HepG2 (cell line): ENCODE measurements around the gene TAS1R1. TPM values are rescaled to one million over a fixed set of nuclear protein-coding genes. Genes with fewer than 3 reads are reported as not detected.

Experiments used
- ARID2 ChIP-seq: sonication (generic); formaldehyde crosslinking; IDR thresholded peaks from 2 replicates; pipeline ENCODE4 v1.8.1; 2022; ENCODE audit warnings: mild to moderate bottlenecking, missing genetic modification reagents, borderline replicate concordance
- BRD4 ChIP-seq: sonication (generic); formaldehyde crosslinking; IDR thresholded peaks from 2 replicates; pipeline ENCODE4 v1.4.0; 2020; ENCODE audit warnings: missing genetic modification reagents
- CEBPZ ChIP-seq: IDR thresholded peaks from 2 replicates; pipeline ENCODE4 v1.6.1; 2012; ENCODE audit warnings: low read length, improper control_type of control experiment
- HNF4A ChIP-seq: sonication (generic); formaldehyde crosslinking; IDR thresholded peaks from 2 replicates; pipeline ENCODE4 v1.4.0; 2020; ENCODE audit warnings: missing genetic modification reagents
- HNRNPLL ChIP-seq: fragments of 200-400 bp; formaldehyde crosslinking; IDR thresholded peaks from 2 replicates; pipeline ENCODE4 v1.6.1; 2017; ENCODE audit warnings: mild to moderate bottlenecking, low read depth, low read length; ENCODE audit not compliant: poor library complexity, severe bottlenecking
- ISX ChIP-seq: sonication (generic); formaldehyde crosslinking; conservative IDR thresholded peaks from 2 replicates; pipeline ENCODE4 v1.5.0; 2020; ENCODE audit warnings: missing genetic modification reagents
- MLLT10 ChIP-seq: sonication (generic); formaldehyde crosslinking; IDR thresholded peaks from 2 replicates; pipeline ENCODE4 v1.4.0; 2020; ENCODE audit warnings: missing genetic modification reagents
- MYC ChIP-seq: sonication (generic); formaldehyde crosslinking; IDR thresholded peaks from 2 replicates; pipeline ENCODE4 v1.9.0; 2021; ENCODE audit warnings: missing genetic modification reagents, borderline replicate concordance
- RAD21 ChIP-seq: fragments of 450-650 bp; formaldehyde crosslinking; IDR thresholded peaks from 2 replicates; pipeline ENCODE4 v1.5.0; 2020; ENCODE audit warnings: mild to moderate bottlenecking
- SP4 ChIP-seq: sonication (generic); formaldehyde crosslinking; IDR thresholded peaks from 2 replicates; pipeline ENCODE4 v1.8.1; 2023; ENCODE audit warnings: mild to moderate bottlenecking, missing genetic modification reagents
- THAP8 ChIP-seq: sonication (generic); formaldehyde crosslinking; IDR thresholded peaks from 2 replicates; pipeline ENCODE4 v1.5.1; 2020; ENCODE audit warnings: missing genetic modification reagents, mild to moderate bottlenecking, borderline replicate concordance
- ZBTB34 ChIP-seq: sonication (generic); formaldehyde crosslinking; IDR thresholded peaks from 2 replicates; pipeline ENCODE4 v1.8.0; 2022; ENCODE audit warnings: mild to moderate bottlenecking, missing genetic modification reagents
- ZC3H13 ChIP-seq: sonication (generic); formaldehyde crosslinking; IDR thresholded peaks from 2 replicates; pipeline ENCODE4 v1.8.1; 2023; ENCODE audit warnings: mild to moderate bottlenecking, missing genetic modification reagents, moderate library complexity
- ZNF101 ChIP-seq: sonication (generic); formaldehyde crosslinking; IDR thresholded peaks from 2 replicates; pipeline ENCODE4 v1.4.0; 2020; ENCODE audit warnings: mild to moderate bottlenecking, low read depth, missing genetic modification reagents, borderline replicate concordance
- ZNF367 ChIP-seq: sonication (generic); formaldehyde crosslinking; IDR thresholded peaks from 2 replicates; pipeline ENCODE4 v1.4.0; 2020; ENCODE audit warnings: missing genetic modification reagents, borderline replicate concordance
- ZNF414 ChIP-seq: sonication (generic); formaldehyde crosslinking; IDR thresholded peaks from 2 replicates; pipeline ENCODE4 v1.5.0; 2020; ENCODE audit warnings: missing genetic modification reagents
- ZNF451 ChIP-seq: sonication (generic); formaldehyde crosslinking; IDR thresholded peaks from 2 replicates; pipeline ENCODE4 v1.5.0; 2020; ENCODE audit warnings: mild to moderate bottlenecking, missing genetic modification reagents
- ZNF616 ChIP-seq: sonication (generic); formaldehyde crosslinking; IDR thresholded peaks from 2 replicates; pipeline ENCODE4 v1.5.0; 2020; ENCODE audit warnings: low read depth, mild to moderate bottlenecking, missing genetic modification reagents
- ZSCAN12 ChIP-seq: sonication (generic); formaldehyde crosslinking; IDR thresholded peaks from 2 replicates; pipeline ENCODE4 v1.9.0; 2021; ENCODE audit warnings: mild to moderate bottlenecking, missing genetic modification reagents
- polyA plus RNA-seq, 8 experiments: library from polyadenylated mRNA; depleted of rRNA in 3 of 8; stranded (reverse) in 7 of 8; unstranded in 1 of 8; fragments of >200 nt; fragmentation: Illumina TruSeq in 4 of 8; extraction: Trizol in 4 of 8; gene quantifications; 2 replicates each; pipeline versions ENCODE4 v1.2.1 to v1.2.3, GENCODE V29; 2011 to 2016; ENCODE audit warnings: low read depth in 4 of 8, missing spikeins in 1 of 8, mixed read lengths in 1 of 8; ENCODE audit not compliant: insufficient read depth in 1 of 8
- total RNA-seq, 5 experiments: library from RNA; depleted of rRNA; stranded (reverse); fragments of >200 nt; fragmentation: Illumina TruSeq; extraction: Trizol; gene quantifications; 2 replicates each; pipeline ENCODE4 v1.2.3, GENCODE V29; 2016; ENCODE audit warnings: low read depth in 1 of 5
- TF ChIP-seq, protein P1 (sequence below): sonication (generic); formaldehyde crosslinking; IDR thresholded peaks from 2 replicates; pipeline ENCODE4; 2020; ENCODE audit warnings: missing genetic modification reagents, mild to moderate bottlenecking, borderline replicate concordance

Gene TAS1R1
- total and polyA plus RNA-seq, 2 of the 13 experiments (the other 11 are each of a cell fraction or from before 2014, with no cell fraction given), result 1.4 to 1.6 TPM

- TF ChIP-seq ZBTB34 (CRISPR knock-in tag) (no peak), MLLT10 (CRISPR knock-in tag) (no peak), ZNF101 (CRISPR knock-in tag) (no peak), ZNF451 (CRISPR knock-in tag) (0 out of 2 replicates have a peak, but pooled peaks have one; percentile 33), ZNF367 (CRISPR knock-in tag) (no peak; the same call in 1 of the 2 replicates), HNRNPLL (peak; percentile 96), SP4 (CRISPR knock-in tag) (peak; percentile 77), RAD21 (CRISPR knock-in tag) (no peak), THAP8 (CRISPR knock-in tag) (0 out of 2 replicates have a peak, but pooled peaks have one; percentile 60), ZSCAN12 (CRISPR knock-in tag) (no peak), CEBPZ (no peak), BRD4 (CRISPR knock-in tag) (0 out of 2 replicates have a peak, but pooled peaks have one; percentile 19), ZNF414 (peak; percentile 73), ARID2 (CRISPR knock-in tag) (0 out of 2 replicates have a peak, but pooled peaks have one; percentile 65), ISX (no peak), HNF4A (CRISPR knock-in tag) (peak; percentile 50), MYC (CRISPR knock-in tag) (peak; percentile 77), ZNF616 (CRISPR knock-in tag) (0 out of 2 replicates have a peak, but pooled peaks have one; percentile 5), ZC3H13 (CRISPR knock-in tag) (0 out of 2 replicates have a peak, but pooled peaks have one; percentile 32)
- TF ChIP-seq, protein P1, sequence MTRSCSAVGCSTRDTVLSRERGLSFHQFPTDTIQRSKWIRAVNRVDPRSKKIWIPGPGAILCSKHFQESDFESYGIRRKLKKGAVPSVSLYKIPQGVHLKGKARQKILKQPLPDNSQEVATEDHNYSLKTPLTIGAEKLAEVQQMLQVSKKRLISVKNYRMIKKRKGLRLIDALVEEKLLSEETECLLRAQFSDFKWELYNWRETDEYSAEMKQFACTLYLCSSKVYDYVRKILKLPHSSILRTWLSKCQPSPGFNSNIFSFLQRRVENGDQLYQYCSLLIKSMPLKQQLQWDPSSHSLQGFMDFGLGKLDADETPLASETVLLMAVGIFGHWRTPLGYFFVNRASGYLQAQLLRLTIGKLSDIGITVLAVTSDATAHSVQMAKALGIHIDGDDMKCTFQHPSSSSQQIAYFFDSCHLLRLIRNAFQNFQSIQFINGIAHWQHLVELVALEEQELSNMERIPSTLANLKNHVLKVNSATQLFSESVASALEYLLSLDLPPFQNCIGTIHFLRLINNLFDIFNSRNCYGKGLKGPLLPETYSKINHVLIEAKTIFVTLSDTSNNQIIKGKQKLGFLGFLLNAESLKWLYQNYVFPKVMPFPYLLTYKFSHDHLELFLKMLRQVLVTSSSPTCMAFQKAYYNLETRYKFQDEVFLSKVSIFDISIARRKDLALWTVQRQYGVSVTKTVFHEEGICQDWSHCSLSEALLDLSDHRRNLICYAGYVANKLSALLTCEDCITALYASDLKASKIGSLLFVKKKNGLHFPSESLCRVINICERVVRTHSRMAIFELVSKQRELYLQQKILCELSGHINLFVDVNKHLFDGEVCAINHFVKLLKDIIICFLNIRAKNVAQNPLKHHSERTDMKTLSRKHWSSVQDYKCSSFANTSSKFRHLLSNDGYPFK (CRISPR knock-in tag), result 0 out of 2 replicates have a peak, but pooled peaks have one; percentile 5
Observed at GRCh38 chr1:6579374-6580118, 24.4 kb downstream of the TAS1R1 start, which contains the start of gene ZBTB48 (continued).
